ENCODE measurements around the gene SPATA24. TPM values are rescaled to one million over a fixed set of nuclear protein-coding genes. Genes with fewer than 3 reads are reported as not detected.
A peak's percentile ranks its signal among the peaks of the same experiment; 100 is the strongest.

Gene SPATA24
- total and polyA plus RNA-seq, 2 experiments from 2014 or later: 16.0 to 20.6 TPM

- no peak overlapping the region for H3K27ac ChIP-seq (ENCODE audit: low read depth)
- TF ChIP-seq CTCF (conservative IDR thresholded peaks at IDR 0.05; ENCODE audit: low read depth in 2 of 2) (peak; percentile 88 to 89), NANOG (IDR thresholded peaks at IDR 0.05; ENCODE audit: borderline replicate concordance) (no peak)
- H4K20me1 ChIP-seq (replicated peaks; ENCODE audit: insufficient read depth): 0 out of 2 replicates have a peak, but pooled peaks cover 5% of the 10 kb centered on the region
- peak overlapping the region; percentile 81; the same call in 1 of the 2 replicates for H3K4me2 ChIP-seq
- peak overlapping the region; percentile 95 for H3K4me3 Mint-ChIP-seq
- no peaks in the 10 kb centered on the region for H3K9me3 Mint-ChIP-seq
- no peaks in the 10 kb centered on the region for H3K36me3 ChIP-seq (ENCODE audit: insufficient read depth)
- H3F3A ChIP-seq (replicated peaks; ENCODE audit: low read depth): peaks cover 16% of the 10 kb centered on the region
- no peaks in the 10 kb centered on the region for H3K9me2 ChIP-seq (ENCODE audit: insufficient read depth)
- peaks cover 11% of the 10 kb centered on the region for H3K27me3 Mint-ChIP-seq (ENCODE audit: insufficient read depth, low read depth, poor library complexity)
- peaks cover 16% of the 10 kb centered on the region for H3K4me1 ChIP-seq (ENCODE audit: insufficient read depth)
- H3K79me2 ChIP-seq (replicated peaks; ENCODE audit: insufficient read depth): 0 out of 2 replicates have a peak, but pooled peaks cover 3% of the 10 kb centered on the region
- H2AFZ ChIP-seq: no peak overlapping the region
- H3K27ac Mint-ChIP-seq: no peak overlapping the region
- H3K27me3 ChIP-seq (ENCODE audit: insufficient read depth): no peaks in the 10 kb centered on the region
- peaks cover 15% of the 10 kb centered on the region for H3K4me1 Mint-ChIP-seq
- DNase-seq (ENCODE audit: low spot score) (peak; percentile 82), ATAC-seq (peak; percentile 63)
- peaks cover 15% of the 10 kb centered on the region for H3K36me3 Mint-ChIP-seq (ENCODE audit: low read depth)
- H3K4me3 ChIP-seq: no peak overlapping the region
Observed at GRCh38 chr5:139402561-139403158, 1.2 kb downstream of the SPATA24 start.

GRCh38 chr5:139401546-139401945 is 2.3 kb downstream of the SPATA24 start:
- no peaks in the 10 kb centered on the region for H3K27me3 ChIP-seq (ENCODE audit: insufficient read depth)
- no peaks in the 10 kb centered on the region for H3K9me2 ChIP-seq (ENCODE audit: insufficient read depth)
- H3K36me3 ChIP-seq (ENCODE audit: insufficient read depth): no peaks in the 10 kb centered on the region
- no peak for TF ChIP-seq REST (IDR thresholded peaks at IDR 0.05; ENCODE audit: unreplicated experiment)
- no peak for TF ChIP-seq CREB1 (CRISPR knock-in tag; IDR thresholded peaks at IDR 0.05; ENCODE audit: low read depth)
- TF ChIP-seq STAT1 (IDR thresholded peaks at IDR 0.05; ENCODE audit: unreplicated experiment): no peak
- TF ChIP-seq ZNF331 (CRISPR knock-in tag; IDR thresholded peaks at IDR 0.05; ENCODE audit: low read depth): no peak
- TF ChIP-seq NANOG (IDR thresholded peaks at IDR 0.05; ENCODE audit: borderline replicate concordance): no peak
- TF ChIP-seq JUNB (IDR thresholded peaks at IDR 0.05; ENCODE audit: unreplicated experiment): no peak
- TF ChIP-seq ZNF114 (CRISPR knock-in tag; IDR thresholded peaks at IDR 0.05): no peak
- peaks cover 16% of the 10 kb centered on the region for H3F3A ChIP-seq (replicated peaks; ENCODE audit: low read depth)
- peaks cover 15% of the 10 kb centered on the region for H3K36me3 Mint-ChIP-seq (ENCODE audit: low read depth)
- no peak overlapping the region for H3K27ac ChIP-seq (ENCODE audit: low read depth)
- H3K4me1 ChIP-seq (ENCODE audit: insufficient read depth): peaks cover 16% of the 10 kb centered on the region
- DNase-seq (ENCODE audit: low spot score) (no peak), ATAC-seq (no peak)
- H3K4me3 ChIP-seq: no peak overlapping the region
- no peak overlapping the region for H3K4me3 Mint-ChIP-seq
- H3K27ac Mint-ChIP-seq: no peak overlapping the region
- 0 out of 2 replicates have a peak, but pooled peaks cover 3% of the 10 kb centered on the region for H3K79me2 ChIP-seq (replicated peaks; ENCODE audit: insufficient read depth)
- H2AFZ ChIP-seq: no peak overlapping the region
- H3K4me1 Mint-ChIP-seq: peaks cover 21% of the 10 kb centered on the region
- no peaks in the 10 kb centered on the region for H3K9me3 Mint-ChIP-seq
- H3K27me3 Mint-ChIP-seq (ENCODE audit: insufficient read depth, low read depth, poor library complexity): peaks cover 11% of the 10 kb centered on the region
- H4K20me1 ChIP-seq (replicated peaks; ENCODE audit: insufficient read depth): 0 out of 2 replicates have a peak, but pooled peaks cover 5% of the 10 kb centered on the region
- no peak overlapping the region for H3K4me2 ChIP-seq

Measured in GM23338 (cell line).